Kidney epithelial cell (primary cell): ENCODE measurements around the gene PGLYRP2. TPM values are rescaled to one million over a fixed set of nuclear protein-coding genes. Genes with fewer than 3 reads are reported as not detected.
"Not testable (repeated sequence)": the region's sequence is repeated elsewhere in the genome, so short reads cannot be mapped to it uniquely, and the experiment has no call there.

Source experiments
- DNase-seq: peaks from one replicate; pipeline ENCODE4 v3.0.0-alpha.2; 2010; ENCODE audit warnings: low read depth
- H3K27me3 ChIP-seq: 2 replicates; pipeline ENCODE4 v1.6.0; 2011; ENCODE audit warnings: low read length; ENCODE audit not compliant: control insufficient read depth, insufficient read depth
- H3K36me3 ChIP-seq: 2 replicates; pipeline ENCODE4 v1.5.1; 2011; ENCODE audit warnings: low read length; ENCODE audit not compliant: control insufficient read depth, insufficient read depth
- H3K4me3 ChIP-seq: 2 replicates; pipeline ENCODE4 v1.5.1; 2011; ENCODE audit warnings: low read depth, mild to moderate bottlenecking, control low read depth, low read length
- total RNA-seq: library from RNA; depleted of rRNA; stranded (reverse); fragments of >200 nt; gene quantifications from 2 replicates; pipeline ENCODE4 v1.2.3, GENCODE V29; 2015
- TF ChIP-seq, protein P1 (sequence below): IDR thresholded peaks from 2 replicates; pipeline ENCODE4 v1.5.1; 2011; ENCODE audit warnings: mild to moderate bottlenecking, moderate library complexity, low read length, control low read depth, inconsistent platforms; ENCODE audit not compliant: insufficient read depth, poor library complexity, severe bottlenecking

The PGLYRP2 gene
- total RNA-seq, 1 donor from 2014 or later, result not detected

DNA sequence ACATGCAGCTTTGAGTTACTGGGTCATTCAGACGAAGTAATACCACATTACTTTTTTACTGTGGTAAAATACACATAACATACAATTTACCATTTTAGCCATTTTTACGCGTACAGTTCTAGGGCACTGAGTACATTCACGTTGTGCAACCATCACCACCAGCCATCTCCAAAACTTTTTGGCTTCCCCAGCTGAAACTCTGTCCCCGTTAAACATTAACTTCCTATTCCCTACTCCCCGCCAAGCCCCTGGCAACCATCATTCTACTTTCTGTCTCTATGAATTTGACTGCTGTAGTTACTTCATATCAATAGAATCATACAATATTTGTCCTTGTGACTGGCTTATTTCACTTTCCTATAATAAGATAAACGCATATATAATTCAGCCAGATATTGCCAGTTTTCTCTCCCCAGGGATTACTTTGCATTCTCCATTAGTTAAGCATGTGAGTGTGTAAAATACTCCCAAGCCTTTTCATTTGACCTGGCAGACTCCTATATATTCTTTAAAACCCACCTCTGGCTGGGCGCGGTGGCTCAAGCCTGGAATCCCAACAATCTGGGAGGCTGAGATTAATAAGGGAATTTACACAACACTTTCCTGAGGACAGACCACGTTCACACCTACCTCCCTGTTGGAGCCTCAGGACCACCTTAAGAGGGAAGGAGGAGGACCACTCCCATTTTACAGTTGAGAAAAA, 19.0 kb upstream of the PGLYRP2 start:
- H3K36me3 ChIP-seq, result no peaks in the 10 kb centered on the region
- no peak overlapping the region for H3K4me3 ChIP-seq
- H3K27me3 ChIP-seq, result no peaks in the 10 kb centered on the region
- TF ChIP-seq, protein P1, sequence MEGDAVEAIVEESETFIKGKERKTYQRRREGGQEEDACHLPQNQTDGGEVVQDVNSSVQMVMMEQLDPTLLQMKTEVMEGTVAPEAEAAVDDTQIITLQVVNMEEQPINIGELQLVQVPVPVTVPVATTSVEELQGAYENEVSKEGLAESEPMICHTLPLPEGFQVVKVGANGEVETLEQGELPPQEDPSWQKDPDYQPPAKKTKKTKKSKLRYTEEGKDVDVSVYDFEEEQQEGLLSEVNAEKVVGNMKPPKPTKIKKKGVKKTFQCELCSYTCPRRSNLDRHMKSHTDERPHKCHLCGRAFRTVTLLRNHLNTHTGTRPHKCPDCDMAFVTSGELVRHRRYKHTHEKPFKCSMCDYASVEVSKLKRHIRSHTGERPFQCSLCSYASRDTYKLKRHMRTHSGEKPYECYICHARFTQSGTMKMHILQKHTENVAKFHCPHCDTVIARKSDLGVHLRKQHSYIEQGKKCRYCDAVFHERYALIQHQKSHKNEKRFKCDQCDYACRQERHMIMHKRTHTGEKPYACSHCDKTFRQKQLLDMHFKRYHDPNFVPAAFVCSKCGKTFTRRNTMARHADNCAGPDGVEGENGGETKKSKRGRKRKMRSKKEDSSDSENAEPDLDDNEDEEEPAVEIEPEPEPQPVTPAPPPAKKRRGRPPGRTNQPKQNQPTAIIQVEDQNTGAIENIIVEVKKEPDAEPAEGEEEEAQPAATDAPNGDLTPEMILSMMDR, result no peak
- DNase-seq, result no peak

DNA sequence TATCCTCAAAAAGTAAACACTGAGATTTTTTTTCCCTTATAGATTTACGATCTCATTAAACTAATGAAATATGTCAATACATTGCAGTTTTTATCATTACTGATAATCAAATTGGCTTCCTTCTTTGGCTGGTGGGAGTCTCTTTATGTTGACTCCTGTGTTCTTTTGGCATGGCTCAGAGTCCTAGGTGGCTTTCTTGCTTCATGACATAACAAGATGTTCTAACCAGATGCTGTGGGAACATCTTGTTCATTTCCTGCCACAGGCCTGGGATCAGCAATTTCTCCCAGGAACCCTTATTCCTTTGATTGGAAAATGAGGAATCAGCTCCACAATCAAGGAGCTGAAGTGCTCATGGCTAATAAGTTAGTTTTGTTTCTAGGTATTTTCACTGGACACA, 15.8 kb upstream of the PGLYRP2 start:
- no peak for DNase-seq
- H3K36me3 ChIP-seq, result no peaks in the 10 kb centered on the region
- TF ChIP-seq, protein P1, result no peak
- H3K4me3 ChIP-seq, result no peak overlapping the region
- no peaks in the 10 kb centered on the region for H3K27me3 ChIP-seq

DNA sequence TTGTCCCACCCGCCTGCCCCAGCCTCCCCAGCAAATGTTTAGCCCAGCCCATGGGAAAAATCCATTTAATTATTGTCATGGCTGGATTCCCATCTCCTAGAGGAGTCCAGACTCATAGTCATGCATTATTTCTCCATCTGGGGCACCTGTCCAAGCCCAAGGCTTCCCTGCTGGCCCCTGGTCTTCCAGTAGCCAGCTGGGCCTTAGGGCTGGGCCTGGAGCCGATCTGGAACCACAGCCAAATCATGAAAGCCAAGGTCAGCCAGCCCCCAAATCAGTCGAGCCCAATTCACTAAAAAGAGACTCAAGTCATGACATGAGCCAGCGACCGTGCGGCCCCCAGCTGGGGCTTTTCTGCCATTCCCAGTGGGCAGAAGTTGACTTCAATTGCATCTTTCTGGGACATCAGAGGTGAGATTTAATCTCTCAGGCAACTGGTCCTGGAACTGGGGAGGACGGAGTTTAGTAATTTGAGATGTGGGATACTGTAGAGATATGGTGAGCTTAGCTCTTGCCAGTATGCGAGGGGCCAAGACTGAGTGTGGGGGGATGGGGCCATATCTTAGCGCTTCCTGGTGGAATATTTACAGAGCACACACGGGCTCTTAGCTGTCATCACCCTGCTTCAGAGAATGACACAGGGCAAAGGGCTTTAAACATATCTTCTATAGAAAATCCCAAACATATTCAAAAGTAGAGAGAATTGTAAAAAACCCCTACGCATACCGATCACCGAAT, 9.4 kb upstream of the PGLYRP2 start:
- no peaks in the 10 kb centered on the region for H3K27me3 ChIP-seq
- no peaks in the 10 kb centered on the region for H3K36me3 ChIP-seq
- DNase-seq, result no peak
- no peak overlapping the region for H3K4me3 ChIP-seq
- TF ChIP-seq, protein P1, result no peak

DNA sequence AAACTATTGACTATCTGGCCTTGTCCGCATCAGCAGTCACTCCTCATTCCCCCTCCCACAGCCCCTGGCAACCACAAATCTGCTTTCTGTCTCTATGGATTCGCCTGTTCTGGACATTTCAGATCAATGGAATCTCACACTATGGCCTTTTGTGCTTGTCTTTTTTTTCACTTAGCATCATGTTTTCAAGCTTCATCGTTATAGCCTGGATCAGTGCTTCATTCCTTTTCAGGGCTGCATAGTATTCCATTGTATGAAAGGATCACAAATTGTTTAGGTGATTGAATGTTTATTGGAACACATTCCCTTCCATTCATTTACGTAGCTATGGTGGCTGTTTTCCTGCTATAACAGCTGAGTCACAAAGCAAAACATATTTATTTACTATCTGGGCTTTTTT, 7.7 kb upstream of the PGLYRP2 start:
- TF ChIP-seq, protein P1, result no peak
- no peak for DNase-seq
- Histone ChIP-seq H3K4me3 (no peak overlapping the region), H3K27me3 (no peaks in the 10 kb centered on the region), H3K36me3 (no peaks in the 10 kb centered on the region)

DNA sequence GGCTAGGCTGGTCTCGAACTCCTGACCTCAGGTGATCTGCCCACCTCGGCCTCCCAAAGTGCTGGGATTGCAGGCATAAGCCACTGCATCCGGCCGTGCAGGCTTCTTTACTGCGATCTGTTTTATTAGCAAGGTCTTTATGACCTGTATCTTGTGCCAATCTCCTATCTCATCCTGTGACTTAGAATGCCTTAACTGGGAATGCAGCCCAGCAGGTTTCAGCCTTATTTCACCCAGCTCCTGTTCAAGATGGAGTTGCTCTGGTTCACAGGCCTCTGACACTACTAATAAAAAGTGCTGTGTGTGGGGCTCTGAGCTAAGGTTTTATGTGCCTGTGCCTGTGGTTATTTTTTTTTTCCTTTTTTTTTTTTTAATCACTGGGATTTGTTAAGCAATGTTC, 6.5 kb upstream of the PGLYRP2 start:
- not testable (repeated sequence) for H3K36me3 ChIP-seq, H3K27me3 ChIP-seq, DNase-seq, H3K4me3 ChIP-seq

DNA sequence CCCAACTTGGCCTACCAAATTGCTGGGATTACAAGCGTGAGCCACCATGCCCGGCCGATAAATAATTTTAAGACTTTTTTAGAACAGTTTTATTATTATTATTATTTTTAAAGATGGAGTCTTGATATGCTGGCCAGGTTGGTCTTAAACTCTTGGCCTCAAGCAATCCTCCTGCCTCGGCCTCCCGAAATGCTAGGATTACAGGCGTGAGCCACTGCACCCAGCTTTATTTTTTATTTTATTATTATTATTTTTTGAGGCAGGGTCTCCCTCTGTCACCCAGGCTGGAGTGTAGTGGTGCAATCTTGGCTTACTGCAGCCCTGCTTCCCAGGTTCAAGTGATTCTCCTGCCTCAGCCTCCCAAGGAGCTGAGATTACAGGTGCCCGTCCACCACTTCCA, 1.7 kb upstream of the PGLYRP2 start:
- DNase-seq, H3K36me3 ChIP-seq, H3K4me3 ChIP-seq, H3K27me3 ChIP-seq: not testable (repeated sequence)

DNA sequence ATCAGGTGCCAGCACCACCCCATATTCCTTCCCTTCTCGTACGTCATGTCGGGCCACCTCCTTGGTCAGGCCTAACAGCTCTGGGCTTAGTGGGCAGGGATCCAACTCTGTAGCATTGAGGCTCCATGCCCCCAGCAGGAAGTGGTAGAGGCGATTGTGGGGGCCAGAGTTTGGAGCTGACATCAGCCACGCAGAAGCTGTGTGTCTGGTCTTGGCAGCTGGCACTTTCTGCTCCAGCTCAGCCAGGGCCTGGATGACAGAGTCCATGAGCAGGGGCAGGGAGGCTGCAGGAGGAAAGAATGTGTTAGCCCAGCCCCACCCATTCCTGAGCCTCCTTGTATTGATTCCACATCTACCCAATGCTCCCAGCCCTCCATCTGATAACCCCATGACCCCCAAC, 3.0 kb downstream of the PGLYRP2 start:
- no peak overlapping the region for H3K4me3 ChIP-seq
- peaks cover 5% of the 10 kb centered on the region for H3K27me3 ChIP-seq
- TF ChIP-seq, protein P1, result no peak
- H3K36me3 ChIP-seq, result no peaks in the 10 kb centered on the region
- DNase-seq, result no peak
